Effector CD8-positive, alpha-beta T cell (primary cell): ENCODE data around the gene LRRN2.
"Not testable (repeated sequence)": the region's sequence is repeated elsewhere in the genome, so short reads cannot be mapped to it uniquely, and the experiment has no call there.

ENCODE experiments used
- DNase-seq: peaks from one replicate; lab custom pipeline; 2025; lab: John Stamatoyannopoulos, UW

The LRRN2 gene

DNA sequence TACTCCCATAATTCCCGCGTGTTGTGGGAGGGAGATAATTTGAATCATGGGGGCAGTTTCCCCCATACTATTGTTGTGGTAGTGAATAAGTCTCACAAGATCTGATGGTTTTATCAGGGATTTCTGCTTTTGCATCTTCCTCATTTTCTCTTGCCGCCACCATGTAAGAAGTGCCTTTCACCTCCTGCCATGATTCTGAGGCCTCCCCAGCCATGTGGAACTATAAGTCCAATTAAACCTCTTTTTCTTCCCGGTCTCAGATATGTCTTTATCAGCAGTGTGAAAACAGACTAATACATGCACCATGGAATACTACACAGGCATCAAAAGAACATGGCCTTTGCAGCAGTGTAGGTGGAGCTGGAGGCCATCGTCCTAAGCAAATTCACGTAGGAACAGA lies 56.1 kb downstream of the LRRN2 start:
- DNase-seq: not testable (repeated sequence)

DNA sequence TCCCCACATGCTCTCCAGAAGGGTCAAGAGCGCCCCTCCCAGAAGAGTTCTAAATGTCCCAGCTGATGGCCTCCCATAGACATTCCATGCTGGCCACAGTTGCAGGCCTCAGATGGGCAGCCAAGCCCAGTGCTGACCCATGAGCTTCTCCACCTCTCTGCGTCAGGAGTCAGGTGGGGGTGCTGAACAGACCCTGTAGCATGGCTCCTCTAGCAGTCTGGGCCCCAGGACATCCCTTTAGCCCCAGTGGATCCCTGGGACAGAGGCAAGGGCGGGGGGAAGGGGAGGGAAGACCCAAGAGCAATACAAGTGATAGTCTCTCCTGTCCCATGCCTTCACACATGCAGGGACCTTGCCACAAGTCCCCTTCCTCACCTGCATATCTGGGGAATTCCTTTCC lies 56.7 kb downstream of the LRRN2 start:
- no peak for DNase-seq

DNA sequence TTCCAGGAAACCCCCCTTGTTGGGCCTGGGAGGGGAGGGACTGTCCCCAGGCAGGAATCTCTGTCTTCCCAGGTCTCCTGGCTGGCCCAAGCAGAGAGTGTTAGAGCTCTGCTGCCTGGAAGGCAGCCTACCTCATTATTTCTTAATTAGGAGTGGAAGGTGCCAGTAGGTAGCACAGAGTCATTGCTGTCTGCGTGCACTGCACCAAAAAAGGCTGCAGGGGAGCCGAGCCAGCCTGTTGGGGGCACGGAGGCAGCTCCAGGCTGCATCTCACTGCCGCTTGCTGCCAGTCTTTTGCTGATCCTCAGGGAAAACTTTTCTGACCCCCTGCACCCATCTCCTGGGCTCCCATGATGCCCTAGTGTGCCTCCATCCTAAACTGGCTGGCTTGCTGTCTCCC lies 58.1 kb downstream of the LRRN2 start:
- DNase-seq: no peak

- no peak for DNase-seq
Measured at GRCh38 chr1:204626381-204626780, 59.2 kb downstream of the LRRN2 start.

GRCh38 chr1:204624631-204625216 lies 60.8 kb downstream of the LRRN2 start:
- DNase-seq: no peak

GRCh38 chr1:204623894-204624361 lies 61.6 kb downstream of the LRRN2 start:
- no peak for DNase-seq

DNA sequence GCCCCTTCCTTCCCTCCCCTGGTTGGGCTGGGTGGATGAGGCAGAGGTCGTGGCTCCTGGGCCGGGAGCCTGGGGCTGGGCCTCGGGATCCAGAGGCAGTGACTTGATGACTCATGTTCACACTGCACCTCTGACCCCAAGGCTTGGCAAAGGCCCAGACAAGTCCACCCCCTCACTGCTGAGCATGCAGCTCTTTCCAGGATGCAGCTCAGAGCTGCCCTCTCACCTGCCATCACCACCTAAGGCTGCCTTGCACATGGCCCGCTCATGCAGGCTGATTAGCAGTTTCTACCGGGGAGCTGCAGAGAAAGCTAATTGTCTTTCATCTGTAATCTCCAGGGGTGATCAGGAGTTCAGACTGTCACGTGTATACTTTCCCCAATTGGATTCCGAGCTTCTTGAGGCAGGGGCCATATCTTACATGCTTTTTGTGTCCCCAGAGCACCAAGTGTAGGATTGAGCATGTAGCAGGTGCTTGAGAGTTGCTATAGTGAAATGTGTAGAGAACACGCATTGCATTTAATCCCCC lies 62.1 kb downstream of the LRRN2 start:
- no peak for DNase-seq

- DNase-seq: no peak
Measured at GRCh38 chr1:204621996-204622395, 63.5 kb downstream of the LRRN2 start.

DNA sequence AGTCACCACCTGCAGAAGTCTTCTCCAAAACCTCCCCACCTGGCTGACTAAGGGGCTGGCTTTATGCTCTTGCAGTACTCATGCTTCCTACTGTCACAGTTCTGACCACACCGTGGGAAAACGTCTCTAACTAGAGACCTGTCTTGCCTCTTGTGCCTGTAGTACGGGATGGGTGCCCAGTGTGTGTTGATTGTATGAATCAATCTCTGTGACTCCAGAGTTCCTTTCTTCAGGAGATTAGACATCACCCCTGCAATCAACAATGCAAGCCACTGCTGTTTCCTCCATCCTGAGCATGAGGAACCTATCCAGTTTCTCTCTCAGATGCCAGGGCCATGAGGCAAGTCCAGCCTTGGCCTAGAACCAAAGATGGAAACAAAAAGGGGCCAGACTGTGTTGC lies 64.1 kb downstream of the LRRN2 start:
- no peak for DNase-seq

DNA sequence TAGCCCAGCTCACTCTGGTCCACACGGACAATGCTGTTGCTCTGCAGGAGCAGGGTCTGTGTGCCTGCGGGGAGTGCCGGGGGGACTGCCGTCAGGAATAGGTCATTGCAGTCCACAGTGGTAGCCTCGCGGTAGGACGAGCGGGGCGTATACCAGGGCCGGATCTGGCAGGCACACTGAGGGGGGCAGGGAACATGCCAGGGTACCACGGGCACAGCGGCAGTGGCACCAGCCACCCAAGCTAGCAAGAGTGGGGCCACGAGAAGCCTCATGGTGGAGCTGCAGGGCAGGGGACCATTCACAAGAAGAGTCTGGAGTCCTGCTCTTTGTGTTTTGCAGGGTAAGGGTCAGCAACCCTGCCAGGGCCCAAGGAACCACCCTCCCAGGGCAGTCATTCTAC lies 65.8 kb downstream of the LRRN2 start:
- DNase-seq: no peak

- DNase-seq: no peak
Measured at GRCh38 chr1:204618148-204618760, 67.3 kb downstream of the LRRN2 start.

DNA sequence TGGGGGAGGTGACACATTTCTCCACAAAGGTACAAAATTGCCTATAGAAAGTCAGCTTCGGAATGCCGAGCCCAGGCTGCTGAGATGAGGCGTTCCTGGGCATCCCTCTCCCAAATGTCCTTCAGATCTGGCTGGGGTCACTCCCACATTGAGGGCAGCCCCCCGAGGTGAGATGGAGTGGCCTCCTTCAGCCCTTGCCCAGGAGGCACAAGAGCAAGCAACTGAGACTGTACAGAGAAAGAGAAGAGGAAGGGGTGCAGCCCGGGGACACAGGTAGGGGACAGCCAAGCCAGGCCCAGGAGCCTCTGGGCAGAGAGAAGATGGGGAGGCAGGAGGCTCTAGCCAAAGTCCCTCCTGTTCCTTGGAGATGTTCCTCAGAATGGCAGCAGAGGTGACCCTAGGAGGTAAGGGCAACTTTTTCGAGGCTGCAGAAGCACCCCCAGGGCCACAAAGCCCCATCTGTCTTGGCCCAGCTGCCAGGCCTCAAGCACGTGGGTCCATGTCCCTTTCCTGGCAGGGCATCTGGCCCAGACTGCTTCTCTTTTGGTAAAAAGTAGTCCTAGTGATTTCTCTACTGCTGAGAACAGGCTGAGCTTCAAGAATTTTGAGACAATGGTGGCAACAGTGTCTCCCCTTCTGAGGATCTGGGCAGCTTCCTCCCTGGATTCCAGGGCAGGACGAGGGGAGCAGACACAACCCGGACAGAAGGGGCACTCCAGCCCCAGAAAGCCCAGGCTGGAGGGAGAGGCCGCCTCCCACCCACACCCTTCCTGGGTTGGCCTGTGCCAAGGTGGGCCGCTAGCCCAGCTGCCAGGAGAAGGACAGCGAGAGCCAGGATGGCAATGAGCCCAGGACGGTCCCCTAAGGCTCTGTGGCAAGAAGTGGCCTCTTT lies 68.0 kb downstream of the LRRN2 start:
- DNase-seq: no peak

DNA sequence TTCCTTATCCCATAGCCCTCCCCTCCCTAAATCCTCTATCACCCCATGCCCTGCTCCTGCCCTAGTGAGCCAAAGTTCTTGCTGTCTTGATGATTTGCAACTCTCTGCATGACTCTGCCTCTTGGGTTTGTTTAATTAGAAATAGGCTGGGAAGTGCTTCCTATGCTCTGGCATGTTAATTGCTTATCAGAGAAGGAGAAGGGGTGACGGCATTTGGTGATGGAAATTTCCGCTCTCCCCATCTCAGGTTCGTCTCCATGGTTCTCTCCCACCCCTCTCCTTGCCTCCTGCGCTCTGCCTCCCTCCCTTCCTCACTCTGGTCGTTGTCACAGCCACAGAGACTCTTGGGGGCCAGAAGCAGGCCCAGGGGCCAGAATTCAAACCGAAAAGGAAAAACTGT lies 68.9 kb downstream of the LRRN2 start:
- no peak for DNase-seq

GRCh38 chr1:204615881-204616280 lies 69.7 kb downstream of the LRRN2 start:
- DNase-seq: no peak

DNA sequence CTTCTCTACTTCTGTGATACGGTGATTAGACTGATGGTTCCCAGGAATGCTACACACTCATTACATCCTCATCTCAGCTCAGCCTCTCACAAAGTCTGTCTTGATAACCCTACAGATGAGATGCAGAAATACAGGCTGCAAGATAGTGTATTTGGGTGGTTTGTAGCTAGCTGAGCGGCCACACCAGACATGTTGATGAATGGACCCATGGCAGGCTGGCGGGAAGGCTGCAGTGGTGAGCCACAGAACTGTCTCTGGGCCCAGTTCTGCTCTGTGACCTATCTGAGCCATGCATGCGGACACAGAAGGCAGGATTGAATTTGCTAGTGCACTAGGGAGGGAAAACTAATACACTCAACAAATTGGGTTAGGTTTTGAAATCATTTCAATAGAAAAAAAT lies 71.9 kb downstream of the LRRN2 start:
- DNase-seq: no peak

DNA sequence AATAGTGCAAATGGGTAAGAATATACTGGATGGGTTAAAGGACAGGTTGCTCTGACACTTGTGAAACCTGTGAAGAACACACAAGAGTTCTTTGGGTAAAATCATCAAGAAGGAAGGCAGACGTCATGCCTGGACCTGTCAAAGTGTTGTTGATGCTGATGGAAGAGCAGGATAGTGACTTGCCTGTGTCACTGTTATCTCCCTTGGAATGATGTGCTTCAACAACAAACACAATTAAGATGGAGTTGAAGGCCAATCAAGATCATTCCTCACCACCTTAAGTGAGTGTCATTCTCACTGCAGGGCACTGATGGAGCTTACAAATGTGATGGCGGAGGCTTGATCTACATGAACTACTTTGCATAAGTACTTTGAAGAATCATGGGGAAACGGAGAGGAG lies 73.2 kb downstream of the LRRN2 start:
- DNase-seq: no peak

DNA sequence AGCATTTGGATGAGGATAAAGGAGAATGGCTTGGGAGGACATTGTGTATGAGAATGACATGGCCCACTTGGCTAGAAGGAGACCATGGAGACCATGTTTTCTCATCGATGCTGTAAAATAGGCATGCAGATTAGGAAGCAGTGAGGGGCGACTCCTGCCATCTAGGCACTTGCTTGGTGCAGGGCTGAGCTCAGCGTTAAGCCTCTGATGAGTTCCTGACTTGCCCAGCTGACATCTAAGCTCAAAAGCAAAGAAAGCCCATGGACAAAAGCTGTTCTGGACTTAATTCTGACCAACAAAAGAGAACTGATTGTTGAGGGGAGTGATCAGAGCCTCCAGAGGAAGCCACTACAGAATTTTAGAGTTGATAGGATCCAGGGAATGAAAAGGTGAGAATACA lies 74.5 kb downstream of the LRRN2 start:
- no peak for DNase-seq

DNA sequence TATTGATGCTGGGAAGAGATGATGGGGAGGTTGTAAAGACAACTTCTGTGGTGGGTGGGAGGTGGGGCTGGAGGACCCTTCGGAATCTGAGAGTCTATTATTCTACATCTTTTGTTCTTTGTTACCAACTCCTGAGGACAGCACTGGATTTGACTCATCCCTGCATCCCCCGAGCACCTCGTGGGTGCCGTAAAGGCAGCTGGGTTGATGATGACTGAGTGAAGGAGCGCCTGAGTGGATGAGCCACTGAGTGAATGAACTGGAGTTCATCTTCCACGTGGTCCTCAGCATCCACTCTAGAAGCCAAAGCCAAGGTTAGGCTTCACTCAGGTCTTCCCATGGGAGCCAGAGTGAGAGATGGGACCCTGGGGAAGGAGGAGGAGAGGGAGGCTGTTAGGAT lies 77.6 kb downstream of the LRRN2 start:
- no peak for DNase-seq

GRCh38 chr1:204605791-204606190 lies 79.7 kb downstream of the LRRN2 start:
- no peak for DNase-seq

GRCh38 chr1:204602871-204603542 lies 82.5 kb downstream of the LRRN2 start:
- no peak for DNase-seq

GRCh38 chr1:204602111-204602579 lies 83.4 kb downstream of the LRRN2 start:
- DNase-seq: no peak

GRCh38 chr1:204600968-204601367 lies 84.6 kb downstream of the LRRN2 start:
- no peak for DNase-seq
